ENCODE data around the gene TECTA. TPM values are rescaled to one million over a fixed set of nuclear protein-coding genes. Genes with fewer than 3 reads are reported as not detected.

Gene TECTA
- total and polyA plus RNA-seq, 2 experiments from 2014 or later = 0.17 to 0.50 TPM

- Histone ChIP-seq H3K4me2 (no peak overlapping the region), H3K27me3 (peaks cover 7% of the 10 kb centered on the region), H3K4me1 (ENCODE audit: insufficient read depth) (no peaks in the 10 kb centered on the region), H4K20me1 (ENCODE audit: insufficient read depth, poor library complexity, severe bottlenecking) (no peaks in the 10 kb centered on the region), H3K9me3 (ENCODE audit: low read depth) (no peaks in the 10 kb centered on the region), H3K4me3 (no peak overlapping the region), H3K79me2 (no peaks in the 10 kb centered on the region), H3K36me3 (replicated peaks; ENCODE audit: insufficient read depth, low read depth) (no peaks in the 10 kb centered on the region), H3K27ac (no peak overlapping the region), H2AFZ (no peak overlapping the region), H3K9me2 (replicated peaks; ENCODE audit: insufficient read depth) (no peaks in the 10 kb centered on the region)
- no peak for DNase-seq (ENCODE audit: low spot score)
- 77% methylated on average over 4 of the region's 4 CpGs for WGBS (ENCODE audit: low lambda C conversion rate, missing lambda C conversion rate)
- TF ChIP-seq EZH2phosphoT487 (IDR thresholded peaks at IDR 0.05; ENCODE audit: low read depth, severe bottlenecking, unreplicated experiment) (no peak), CTCF (IDR thresholded peaks at IDR 0.05; ENCODE audit: poor library complexity) (no peak), EZH2 (IDR thresholded peaks at IDR 0.05; ENCODE audit: borderline replicate concordance) (no peak)
Observed at GRCh38 chr11:121223161-121223560, 122.1 kb downstream of the TECTA start.

GRCh38 chr11:121225382-121225781, 124.3 kb downstream of the TECTA start:
- Histone ChIP-seq H3K27me3 (peaks cover 7% of the 10 kb centered on the region), H3K4me2 (no peak overlapping the region), H3K4me1 (ENCODE audit: insufficient read depth) (no peaks in the 10 kb centered on the region), H3K79me2 (no peaks in the 10 kb centered on the region), H3K27ac (no peak overlapping the region), H3K4me3 (no peak overlapping the region), H4K20me1 (ENCODE audit: insufficient read depth, poor library complexity, severe bottlenecking) (no peaks in the 10 kb centered on the region), H2AFZ (no peak overlapping the region), H3K9me3 (ENCODE audit: low read depth) (no peaks in the 10 kb centered on the region), H3K36me3 (replicated peaks; ENCODE audit: insufficient read depth, low read depth) (no peaks in the 10 kb centered on the region), H3K9me2 (replicated peaks; ENCODE audit: insufficient read depth) (no peaks in the 10 kb centered on the region)
- TF ChIP-seq EZH2 (IDR thresholded peaks at IDR 0.05; ENCODE audit: borderline replicate concordance) (no peak), CTCF (IDR thresholded peaks at IDR 0.05; ENCODE audit: poor library complexity) (no peak), EZH2phosphoT487 (IDR thresholded peaks at IDR 0.05; ENCODE audit: low read depth, severe bottlenecking, unreplicated experiment) (no peak)
- DNase-seq (ENCODE audit: low spot score) = no peak
- 68% methylated on average over 4 of the region's 4 CpGs for WGBS (ENCODE audit: low lambda C conversion rate, missing lambda C conversion rate)

GRCh38 chr11:121226415-121227263, 125.6 kb downstream of the TECTA start:
- H3K4me3 ChIP-seq = no peak overlapping the region
- 86% methylated on average over 1 of the region's 1 CpG for WGBS (ENCODE audit: low lambda C conversion rate, missing lambda C conversion rate)
- H3K4me2 ChIP-seq = no peak overlapping the region
- no peaks in the 10 kb centered on the region for H4K20me1 ChIP-seq (ENCODE audit: insufficient read depth, poor library complexity, severe bottlenecking)
- H3K27me3 ChIP-seq = peaks cover 7% of the 10 kb centered on the region
- no peaks in the 10 kb centered on the region for H3K36me3 ChIP-seq (replicated peaks; ENCODE audit: insufficient read depth, low read depth)
- DNase-seq (ENCODE audit: low spot score) = no peak
- H3K79me2 ChIP-seq = no peaks in the 10 kb centered on the region
- TF ChIP-seq EZH2 (IDR thresholded peaks at IDR 0.05; ENCODE audit: borderline replicate concordance) (no peak), EZH2phosphoT487 (IDR thresholded peaks at IDR 0.05; ENCODE audit: low read depth, severe bottlenecking, unreplicated experiment) (no peak), CTCF (IDR thresholded peaks at IDR 0.05; ENCODE audit: poor library complexity) (no peak)
- no peak overlapping the region for H2AFZ ChIP-seq
- H3K9me2 ChIP-seq (replicated peaks; ENCODE audit: insufficient read depth) = no peaks in the 10 kb centered on the region
- H3K4me1 ChIP-seq (ENCODE audit: insufficient read depth) = no peaks in the 10 kb centered on the region
- H3K27ac ChIP-seq = no peak overlapping the region
- H3K9me3 ChIP-seq (ENCODE audit: low read depth) = no peaks in the 10 kb centered on the region
